Adipocyte (in vitro differentiated cells): ENCODE results near the gene ANKRD13B.
"Not testable (repeated sequence)": the region's sequence is repeated elsewhere in the genome, so short reads cannot be mapped to it uniquely, and the experiment has no call there.

ENCODE experiments used
- DNase-seq: peaks from one replicate; pipeline ENCODE4 v3.0.0-alpha.2; 2015; ENCODE audit warnings: low read depth
- H3K27me3 ChIP-seq: replicated peaks from 2 replicates; pipeline ENCODE4 v1.7.0; 2013; ENCODE audit warnings: mild to moderate bottlenecking, low read length, moderate library complexity; ENCODE audit not compliant: control insufficient read depth, insufficient read depth
- H3K36me3 ChIP-seq: 2 replicates; pipeline ENCODE4 v1.7.0; 2013; ENCODE audit warnings: low read length, mild to moderate bottlenecking, moderate library complexity; ENCODE audit not compliant: control insufficient read depth, insufficient read depth, severe bottlenecking
- H3K4me1 ChIP-seq: 2 replicates; pipeline ENCODE4 v1.7.0; 2013; ENCODE audit warnings: mild to moderate bottlenecking, low read length, moderate library complexity; ENCODE audit not compliant: control insufficient read depth, insufficient read depth
- H3K4me3 ChIP-seq: 2 replicates; pipeline ENCODE4 v1.7.0; 2013; ENCODE audit warnings: mild to moderate bottlenecking, low read length, moderate library complexity
- H3K9ac ChIP-seq: 2 replicates; pipeline ENCODE4 v1.7.0; 2013; ENCODE audit warnings: mild to moderate bottlenecking, low read length, moderate library complexity
- H3K9me3 ChIP-seq: 2 replicates; pipeline ENCODE4 v1.7.0; 2013; ENCODE audit warnings: mild to moderate bottlenecking, low read length, moderate library complexity; ENCODE audit not compliant: control insufficient read depth

The ANKRD13B gene

GRCh38 chr17:29648005-29648404 is 55.1 kb downstream of the ANKRD13B start:
- Histone ChIP-seq H3K9ac (no peak overlapping the region), H3K4me1 (peaks cover 47% of the 10 kb centered on the region), H3K4me3 (no peak overlapping the region), H3K27me3 (no peaks in the 10 kb centered on the region), H3K9me3 (no peaks in the 10 kb centered on the region), H3K36me3 (peaks cover 7% of the 10 kb centered on the region)
- no peak for DNase-seq

- H3K4me3 ChIP-seq: no peak overlapping the region
- H3K27me3 ChIP-seq: no peaks in the 10 kb centered on the region
- no peak for DNase-seq
- H3K9me3 ChIP-seq: no peaks in the 10 kb centered on the region
- H3K36me3 ChIP-seq: peaks cover 7% of the 10 kb centered on the region
- peaks cover 50% of the 10 kb centered on the region for H3K4me1 ChIP-seq
- H3K9ac ChIP-seq: no peak overlapping the region
Measured at GRCh38 chr17:29649359-29649758, 56.4 kb downstream of the ANKRD13B start.

- H3K4me1 ChIP-seq: peaks cover 47% of the 10 kb centered on the region
Measured at GRCh38 chr17:29650396-29650795, 57.5 kb downstream of the ANKRD13B start.

GRCh38 chr17:29651913-29652312 is 59.0 kb downstream of the ANKRD13B start:
- not testable (repeated sequence) for DNase-seq, H3K27me3 ChIP-seq, H3K9me3 ChIP-seq, H3K4me3 ChIP-seq
- H3K4me1 ChIP-seq: peaks cover 38% of the 10 kb centered on the region
- peaks cover 16% of the 10 kb centered on the region for H3K36me3 ChIP-seq
- peak overlapping the region; percentile 29 for H3K9ac ChIP-seq

More at GRCh38 chr17:29650396-29650795, 57.5 kb downstream of the ANKRD13B start:
- H3K9me3 ChIP-seq: no peaks in the 10 kb centered on the region
- no peak overlapping the region for H3K9ac ChIP-seq
- no peaks in the 10 kb centered on the region for H3K27me3 ChIP-seq
- H3K36me3 ChIP-seq: peaks cover 9% of the 10 kb centered on the region
- H3K4me3 ChIP-seq: no peak overlapping the region
- DNase-seq: no peak

GRCh38 chr17:29652976-29653375 is 60.0 kb downstream of the ANKRD13B start:
- H3K4me1 ChIP-seq: peaks cover 38% of the 10 kb centered on the region
- no peaks in the 10 kb centered on the region for H3K9me3 ChIP-seq
- no peaks in the 10 kb centered on the region for H3K27me3 ChIP-seq
- no peak for DNase-seq
- H3K36me3 ChIP-seq: peaks cover 15% of the 10 kb centered on the region
- no peak overlapping the region for H3K9ac ChIP-seq
- no peak overlapping the region for H3K4me3 ChIP-seq

- Histone ChIP-seq H3K36me3 (peaks cover 9% of the 10 kb centered on the region), H3K9ac (no peak overlapping the region)
Measured at GRCh38 chr17:29653995-29654714, 61.2 kb downstream of the ANKRD13B start.

GRCh38 chr17:29655323-29655722 is 62.4 kb downstream of the ANKRD13B start:
- H3K4me3 ChIP-seq: no peak overlapping the region
- peaks cover 32% of the 10 kb centered on the region for H3K4me1 ChIP-seq
- no peak overlapping the region for H3K9ac ChIP-seq
- peaks cover 9% of the 10 kb centered on the region for H3K36me3 ChIP-seq
- H3K27me3 ChIP-seq: no peaks in the 10 kb centered on the region
- no peak for DNase-seq
- no peaks in the 10 kb centered on the region for H3K9me3 ChIP-seq

More at GRCh38 chr17:29653995-29654714, 61.2 kb downstream of the ANKRD13B start:
- Histone ChIP-seq H3K4me3 (peak overlapping the region; percentile 49), H3K9me3 (no peaks in the 10 kb centered on the region), H3K27me3 (no peaks in the 10 kb centered on the region), H3K4me1 (peaks cover 38% of the 10 kb centered on the region)
- peak; percentile 28 for DNase-seq

- Histone ChIP-seq H3K27me3 (no peaks in the 10 kb centered on the region), H3K36me3 (peaks cover 15% of the 10 kb centered on the region), H3K9ac (no peak overlapping the region), H3K9me3 (no peaks in the 10 kb centered on the region), H3K4me3 (no peak overlapping the region), H3K4me1 (peaks cover 26% of the 10 kb centered on the region)
- no peak for DNase-seq
Measured at GRCh38 chr17:29659155-29659554, 66.2 kb downstream of the ANKRD13B start.

- Histone ChIP-seq H3K9me3 (no peaks in the 10 kb centered on the region), H3K4me1 (peaks cover 33% of the 10 kb centered on the region), H3K27me3 (no peaks in the 10 kb centered on the region), H3K9ac (no peak overlapping the region), H3K36me3 (peaks cover 21% of the 10 kb centered on the region), H3K4me3 (no peak overlapping the region)
- no peak for DNase-seq
Measured at GRCh38 chr17:29661213-29661612, 68.3 kb downstream of the ANKRD13B start.

GRCh38 chr17:29663155-29663554 is 70.2 kb downstream of the ANKRD13B start:
- DNase-seq: peak; percentile 78
- peaks cover 41% of the 10 kb centered on the region for H3K36me3 ChIP-seq
- peak overlapping the region; percentile 70 for H3K9ac ChIP-seq
- H3K4me3 ChIP-seq: peak overlapping the region; percentile 51
- H3K27me3 ChIP-seq: no peaks in the 10 kb centered on the region
- no peaks in the 10 kb centered on the region for H3K9me3 ChIP-seq
- peaks cover 33% of the 10 kb centered on the region for H3K4me1 ChIP-seq
